ENCODE results near the gene ACAA2. TPM values are rescaled to one million over a fixed set of nuclear protein-coding genes. Genes with fewer than 3 reads are reported as not detected.

Gene ACAA2
- total and polyA plus RNA-seq, 2 of the 8 experiments (the other 6 are each of a cell fraction or from before 2014, with no cell fraction given) = 63.4 to 151 TPM

DNA sequence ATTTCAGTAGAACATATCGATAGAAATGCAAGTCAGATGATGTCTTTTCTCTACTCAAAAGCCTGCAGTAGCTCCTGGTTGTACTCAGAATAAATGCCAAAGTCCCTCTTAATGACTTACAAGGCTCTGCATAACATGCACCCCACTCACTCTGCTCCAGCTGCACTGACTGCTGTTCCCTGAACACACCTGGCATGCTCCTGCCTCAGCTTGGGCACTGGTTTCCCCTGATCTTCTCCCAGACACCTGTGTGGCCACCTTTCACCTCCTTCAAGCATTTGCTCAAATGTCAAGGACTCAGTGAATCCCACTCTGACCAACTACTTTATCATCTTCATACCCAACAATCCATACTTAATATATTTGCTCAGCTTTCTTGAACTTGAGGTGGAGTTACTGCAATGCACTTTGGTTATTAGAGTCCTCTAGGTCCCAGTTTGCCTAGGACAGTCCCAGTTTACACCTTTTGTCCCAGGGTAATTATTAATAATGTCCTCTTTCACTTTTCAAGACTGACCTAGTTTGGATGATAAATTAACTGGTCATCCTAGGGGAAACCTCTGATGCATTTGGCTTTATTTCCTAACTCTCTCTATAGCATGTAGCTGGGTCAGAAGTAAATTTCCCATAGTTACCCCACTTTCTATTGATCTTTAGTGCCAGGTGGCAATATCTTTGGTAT lies 44.1 kb downstream of the ACAA2 start:
- Histone ChIP-seq H3K23me2 (ENCODE audit: low read depth, low read length) (no peaks in the 10 kb centered on the region), H4K8ac (ENCODE audit: extremely low read depth, insufficient read depth, low read length) (no peak overlapping the region), H4K20me1 (replicated peaks in 1 of 2; ENCODE audit: control insufficient read depth in 1 of 2, insufficient read depth in 2 of 2, low read length in 2 of 2) (no peaks in the 10 kb centered on the region), H2AK5ac (ENCODE audit: low read depth, low read length) (no peak overlapping the region), H2BK5ac (ENCODE audit: low read depth, low read length) (no peak overlapping the region), H3K9ac (replicated peaks in 1 of 4; ENCODE audit: extremely low read depth in 1 of 4, low read depth in 3 of 4, low read length in 3 of 4) (no peak overlapping the region), H3K4me1 (replicated peaks in 1 of 4; ENCODE audit: control insufficient read depth in 3 of 4, insufficient read depth in 4 of 4, low read length in 3 of 4) (peaks cover 0 to 6% (median 3%) of the 10 kb centered on the region in 4 experiments; a peak in 4 of 7 replicates), H4K91ac (replicated peaks; ENCODE audit: insufficient read length, low read length) (no peak overlapping the region), H3K36me3 (ENCODE audit: control insufficient read depth in 2 of 4, insufficient read depth in 4 of 4, low read length in 3 of 4) (no peaks in the 10 kb centered on the region), H3K14ac (ENCODE audit: insufficient read length) (no peak overlapping the region), H2BK15ac (ENCODE audit: low read length) (no peak overlapping the region), H2BK12ac (ENCODE audit: low read depth, low read length) (no peak overlapping the region), H3K18ac (ENCODE audit: extremely low read depth, low read length) (no peak overlapping the region), H3K4me2 (ENCODE audit: insufficient read depth in 1 of 2, low read depth in 2 of 2, low read length in 2 of 2) (no peak overlapping the region), H3K9me3 (ENCODE audit: insufficient read depth in 2 of 2, low read depth in 1 of 2, low read length in 1 of 2) (no peaks in the 10 kb centered on the region), H3K23ac (ENCODE audit: insufficient read length) (no peak overlapping the region), H3K79me1 (ENCODE audit: low read depth, low read length) (no peaks in the 10 kb centered on the region), H2BK120ac (replicated peaks; ENCODE audit: low read depth, low read length) (no peak overlapping the region), H2AFZ (ENCODE audit: low read length) (no peak overlapping the region), H2BK20ac (ENCODE audit: low read length) (no peak overlapping the region), H3K27me3 (replicated peaks in 1 of 4; ENCODE audit: control insufficient read depth in 3 of 4, extremely low read depth in 1 of 4, insufficient read depth in 3 of 4, low read length in 3 of 4) (no peaks in the 10 kb centered on the region), H3K79me2 (ENCODE audit: control insufficient read depth in 1 of 2, insufficient read depth in 2 of 2, low read length in 2 of 2) (no peaks in the 10 kb centered on the region), H3K27ac (ENCODE audit: low read depth, low read length) (no peak overlapping the region), H4K5ac (ENCODE audit: insufficient read length, low read depth, low read length) (no peak overlapping the region), H3K56ac (replicated peaks; ENCODE audit: insufficient read length, low read depth, low read length) (no peak overlapping the region), H3K4me3 (ENCODE audit: extremely low read depth in 1 of 4, insufficient read depth in 2 of 4, low read depth in 3 of 4, low read length in 4 of 4) (no peak overlapping the region), H3K4ac (replicated peaks; ENCODE audit: insufficient read length, low read depth, low read length) (no peak overlapping the region)
- DNase-seq (ENCODE audit: low read depth in 1 of 2, low spot score in 2 of 2) (no peak), FAIRE-seq (no peak)
- ChIA-PET CTCF (ENCODE audit: partially characterized antibody) (interaction anchor here (0.6 to 5.5 kb wide), 15 partner anchors 9 to 304 kb away, joined by 3 to 62 read pairs (median 3); partner anchors contain the start of gene LIPG), POLR2A (ENCODE audit: partially characterized antibody) (no interaction called here)
- WGBS, 2 experiments (ENCODE audit: extremely low coverage in 1 of 2, insufficient coverage in 1 of 2, insufficient read length in 1 of 2, insufficient replicate concordance in 2 of 2, low coverage in 1 of 2, low lambda C conversion rate in 2 of 2, missing lambda C conversion rate in 1 of 2) = 83% methylated on average over 1 of the region's 1 CpG; no CpG with 5 or more reads in 1 of the 2 experiments
- TF ChIP-seq CBX8 (IDR thresholded peaks at IDR 0.05; ENCODE audit: borderline replicate concordance, low read depth, low read length) (no peak), JUND (IDR thresholded peaks at IDR 0.05; ENCODE audit: low read length) (no peak), CTBP2 (IDR thresholded peaks at IDR 0.05; ENCODE audit: borderline replicate concordance, insufficient read depth, insufficient read length, low read length) (no peak), JUN (IDR thresholded peaks at IDR 0.05; ENCODE audit: low read depth, low read length) (no peak), TAF1 (IDR thresholded peaks at IDR 0.05; ENCODE audit: low read depth, low read length) (no peak), RAD21 (IDR thresholded peaks at IDR 0.05 in 1 of 2, conservative IDR thresholded peaks at IDR 0.05 in 1 of 2; ENCODE audit: low read depth in 2 of 2, low read length in 2 of 2) (no peak), NRF1 (IDR thresholded peaks at IDR 0.05; ENCODE audit: low read depth, low read length) (no peak), SAP30 (IDR thresholded peaks at IDR 0.05; ENCODE audit: insufficient read depth, insufficient replicate concordance, low read length) (no peak), ZNF274 (IDR thresholded peaks at IDR 0.05; ENCODE audit: borderline replicate concordance, extremely low read depth, low read length) (no peak), RFX5 (IDR thresholded peaks at IDR 0.05; ENCODE audit: borderline replicate concordance, low read depth, low read length) (no peak), GTF2F1 (IDR thresholded peaks at IDR 0.05; ENCODE audit: borderline replicate concordance, low read depth, low read length) (no peak), PHF8 (conservative IDR thresholded peaks at IDR 0.05; ENCODE audit: low read depth, low read length) (no peak), TAF7 (optimal IDR thresholded peaks at IDR 0.05; ENCODE audit: borderline replicate concordance, low read depth, low read length) (no peak)
